GM21529 (cell line): Measurements from ENCODE around the gene RXFP3.

Source experiments
- ATAC-seq: cut with Tn5 transposase; IDR thresholded peaks from one replicate; pipeline ENCODE4 v1.9.1; 2021; ENCODE audit not compliant: unreplicated experiment

The RXFP3 gene

GRCh38 chr5:33978306-33978705 is 42.1 kb downstream of the RXFP3 start:
- ATAC-seq = no peak

DNA sequence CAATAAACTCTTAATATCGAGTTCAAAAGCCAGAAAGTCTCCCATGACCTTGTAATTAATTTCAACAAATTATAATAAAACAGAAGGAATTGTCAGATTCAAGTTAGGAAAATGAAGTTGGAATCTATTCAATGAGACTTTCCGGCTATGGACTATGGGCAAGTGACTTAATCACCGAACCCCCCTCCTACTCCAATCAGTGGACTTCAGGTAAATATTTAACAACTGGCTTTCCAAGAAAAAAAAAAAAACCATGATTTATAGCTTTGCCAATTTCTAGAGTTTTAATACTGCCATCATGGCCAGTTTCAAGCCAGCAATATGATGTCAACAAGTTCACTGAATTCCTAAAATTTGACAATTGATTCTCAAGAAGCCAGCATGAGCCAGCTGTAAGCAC is 43.8 kb downstream of the RXFP3 start:
- ATAC-seq = no peak

GRCh38 chr5:33981408-33982162 is 45.4 kb downstream of the RXFP3 start:
- ATAC-seq = no peak

DNA sequence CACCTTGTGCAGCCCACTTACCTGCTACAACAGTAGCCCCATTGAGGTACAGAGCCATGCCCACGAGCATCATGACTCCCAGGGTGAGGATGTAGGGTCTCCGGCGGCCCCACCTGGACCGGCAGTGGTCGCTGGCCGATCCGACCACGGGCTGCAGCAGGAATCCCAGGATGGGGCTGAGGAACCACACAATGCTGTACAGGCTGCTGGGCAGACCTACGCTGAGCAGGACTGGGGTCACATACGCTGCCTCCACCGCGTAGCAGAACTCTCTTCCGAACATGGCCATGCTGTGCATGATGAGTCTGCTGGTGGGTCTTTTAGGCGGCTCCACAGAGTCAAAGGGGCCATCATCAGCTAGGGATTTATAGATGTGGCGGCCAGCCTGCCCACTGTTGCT is 48.0 kb downstream of the RXFP3 start:
- ATAC-seq = no peak

DNA sequence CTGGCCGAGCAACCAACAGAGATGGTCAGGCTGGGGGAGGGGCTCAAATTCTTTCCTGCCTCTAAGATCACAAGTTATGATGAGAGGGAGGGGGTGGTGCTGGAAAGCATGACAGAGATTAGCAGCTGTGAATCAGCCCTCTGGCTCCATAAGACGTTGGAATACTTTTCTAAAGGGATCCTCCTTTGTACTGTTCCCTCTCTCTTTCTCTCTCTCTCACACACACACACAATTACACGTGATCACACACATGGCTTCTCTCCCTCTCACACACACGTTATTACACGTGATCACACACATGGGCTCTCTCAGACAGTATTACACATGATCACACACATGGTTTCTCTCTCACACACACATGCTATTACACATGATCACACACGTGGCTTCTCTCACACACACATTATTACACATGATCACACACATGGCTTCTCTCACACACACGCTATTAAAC is 48.5 kb downstream of the RXFP3 start, which contains the start of gene SLC45A2:
TSS of gene SLC45A2 (minus strand) at position 23 of the 454 bp plus-strand sequence. CDS start 110 bp downstream, outside the sequence.
- ATAC-seq = no peak

DNA sequence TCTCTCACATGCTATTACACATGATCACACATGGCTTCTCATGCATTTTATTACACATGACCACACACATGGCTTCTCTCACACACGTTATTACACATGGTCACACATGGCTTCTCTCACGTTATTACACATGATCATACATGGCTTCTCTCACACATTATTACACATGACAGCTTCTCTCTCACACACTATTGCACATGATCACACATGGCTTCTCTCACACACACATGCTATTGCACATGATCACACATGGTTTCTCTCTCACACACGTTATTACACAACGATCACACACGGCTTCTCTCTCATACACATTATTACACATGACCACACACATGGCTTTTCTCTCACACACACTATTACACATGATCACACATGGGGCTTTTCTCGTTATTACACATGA is 49.3 kb downstream of the RXFP3 start:
- no peak for ATAC-seq
